Duodenal mucosa (tissue), 2 donors: ENCODE results near the gene POR.

ENCODE experiments used
- H3K27ac ChIP-seq: one replicate; pipeline ENCODE4 v1.7.0; 2013; ENCODE audit warnings: low read depth, low read length
- H3K27me3 ChIP-seq, 2 donors: one replicate each; pipeline ENCODE4 v1.7.0; 2013; ENCODE audit warnings: low read length in 2 of 2, control low read depth in 1 of 2; ENCODE audit not compliant: insufficient read depth in 2 of 2, control insufficient read depth in 1 of 2
- H3K36me3 ChIP-seq, 2 donors: one replicate each; pipeline ENCODE4 v1.7.0; 2013; ENCODE audit warnings: low read length in 2 of 2, control low read depth in 1 of 2; ENCODE audit not compliant: insufficient read depth in 2 of 2, control insufficient read depth in 1 of 2
- H3K4me1 ChIP-seq, 2 donors: one replicate each; pipeline ENCODE4 v1.7.0; 2013; ENCODE audit warnings: low read length in 2 of 2, control low read depth in 1 of 2; ENCODE audit not compliant: insufficient read depth in 2 of 2, control insufficient read depth in 1 of 2
- H3K4me3 ChIP-seq, 2 donors: one replicate each; pipeline ENCODE4 v1.7.0; 2013; ENCODE audit warnings: low read length in 2 of 2, low read depth in 1 of 2
- H3K9ac ChIP-seq, 2 donors: one replicate each; pipeline ENCODE4 v1.7.0; 2013; ENCODE audit warnings: low read length in 2 of 2, low read depth in 1 of 2
- H3K9me3 ChIP-seq, 2 donors: one replicate each; pipeline ENCODE4 v1.7.0; 2013; ENCODE audit warnings: low read length in 2 of 2, control low read depth in 1 of 2; ENCODE audit not compliant: control insufficient read depth in 1 of 2

The POR gene

DNA sequence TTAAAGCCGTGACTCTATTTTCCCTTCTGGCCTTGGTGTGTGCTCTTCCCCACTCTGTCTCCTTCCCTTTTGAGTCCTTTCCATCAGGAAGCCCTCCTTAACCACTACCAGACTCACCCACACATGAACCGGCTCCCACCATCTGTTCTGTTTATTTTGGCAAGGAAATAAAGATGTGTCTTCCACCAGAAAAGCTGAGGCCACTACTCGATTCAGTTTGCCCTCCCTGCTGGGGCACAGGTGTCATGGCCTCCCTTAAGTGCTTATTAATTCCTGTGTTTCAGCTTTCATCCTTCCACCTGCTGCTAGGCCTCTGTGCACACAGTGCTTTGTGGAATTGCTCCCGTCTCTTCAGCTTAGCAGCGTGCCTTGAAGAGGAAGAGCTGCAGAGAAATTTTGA is 16.7 kb downstream of the POR start:
- no peak overlapping the region for H3K9ac ChIP-seq
- H3K9me3 ChIP-seq: no peaks in the 10 kb centered on the region
- peaks cover 0 to 7% of the 10 kb centered on the region in 2 donors for H3K36me3 ChIP-seq
- no peak overlapping the region for H3K27ac ChIP-seq
- H3K4me3 ChIP-seq: no peak overlapping the region
- no peaks in the 10 kb centered on the region for H3K27me3 ChIP-seq
- peaks cover 0 to 6% of the 10 kb centered on the region in 2 donors for H3K4me1 ChIP-seq

DNA sequence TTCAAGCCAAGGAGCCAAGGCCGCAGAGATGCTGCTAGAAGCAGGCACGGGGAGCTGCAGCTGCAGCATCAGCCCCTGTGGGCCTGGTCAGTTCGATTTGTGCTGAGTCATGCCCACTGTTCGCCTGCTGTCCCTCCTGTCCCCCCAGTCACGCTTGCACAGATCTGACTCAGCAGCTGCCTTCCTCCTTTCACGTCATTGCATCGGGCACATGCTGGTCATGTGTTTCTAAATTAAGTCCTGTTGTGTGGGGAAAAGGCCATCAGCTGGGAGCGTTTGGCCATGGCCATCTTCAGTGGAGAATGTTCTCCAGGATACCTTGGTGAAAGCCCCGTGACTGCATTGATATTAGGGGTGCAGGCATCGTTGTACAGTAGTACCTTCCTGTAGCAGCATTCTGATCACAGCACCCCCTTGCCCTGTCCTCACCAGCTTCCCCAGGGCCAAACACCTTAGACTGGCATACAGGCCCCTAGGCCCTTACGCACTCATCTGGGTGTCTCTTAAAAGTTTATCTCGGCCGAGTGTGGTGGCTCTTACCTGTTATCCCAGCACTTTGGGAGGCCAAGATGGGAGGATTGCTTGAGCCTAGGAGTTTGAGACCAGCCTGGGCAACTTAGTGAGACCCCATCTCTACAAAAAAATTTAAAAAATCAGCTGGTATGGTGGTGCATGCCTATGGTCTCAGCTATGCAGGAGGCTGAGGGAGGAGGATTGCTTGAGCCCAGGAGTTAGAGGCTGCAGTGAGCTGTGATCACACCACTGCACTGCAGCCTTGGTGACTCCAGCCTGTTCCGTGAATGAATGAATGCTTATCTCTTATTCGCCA is 23.2 kb downstream of the POR start:
- Histone ChIP-seq H3K27me3 (no peaks in the 10 kb centered on the region), H3K4me3 (no peak overlapping the region), H3K9me3 (no peaks in the 10 kb centered on the region), H3K27ac (no peak overlapping the region), H3K4me1 (peaks cover 0 to 6% of the 10 kb centered on the region in 2 donors), H3K36me3 (peaks cover 0 to 12% of the 10 kb centered on the region in 2 donors), H3K9ac (no peak overlapping the region)

DNA sequence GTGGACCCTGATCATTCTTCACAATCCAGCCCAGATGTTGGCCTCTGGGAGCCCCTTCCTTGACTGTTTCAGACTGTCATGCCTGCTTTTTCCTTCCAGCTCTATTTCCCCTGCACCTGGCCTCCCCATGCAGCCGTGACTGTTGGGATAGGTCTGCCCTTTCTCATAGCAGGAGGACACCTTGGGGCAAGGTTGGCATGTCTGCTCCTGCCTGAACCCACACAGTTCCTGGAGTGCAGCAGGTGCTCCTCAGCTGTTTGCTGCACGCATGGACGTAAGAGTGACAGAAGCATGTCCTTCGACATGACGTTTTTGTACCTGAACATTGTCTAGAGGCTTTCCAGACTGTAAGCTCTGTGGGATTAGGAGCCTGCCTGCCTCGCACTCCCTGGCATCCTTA is 24.0 kb downstream of the POR start:
- peaks cover 5 to 7% of the 10 kb centered on the region in 2 donors for H3K4me1 ChIP-seq
- no peak overlapping the region for H3K27ac ChIP-seq
- H3K9me3 ChIP-seq: no peaks in the 10 kb centered on the region
- no peak overlapping the region for H3K4me3 ChIP-seq
- no peaks in the 10 kb centered on the region for H3K27me3 ChIP-seq
- peaks cover 0 to 12% of the 10 kb centered on the region in 2 donors for H3K36me3 ChIP-seq
- H3K9ac ChIP-seq: no peak overlapping the region

DNA sequence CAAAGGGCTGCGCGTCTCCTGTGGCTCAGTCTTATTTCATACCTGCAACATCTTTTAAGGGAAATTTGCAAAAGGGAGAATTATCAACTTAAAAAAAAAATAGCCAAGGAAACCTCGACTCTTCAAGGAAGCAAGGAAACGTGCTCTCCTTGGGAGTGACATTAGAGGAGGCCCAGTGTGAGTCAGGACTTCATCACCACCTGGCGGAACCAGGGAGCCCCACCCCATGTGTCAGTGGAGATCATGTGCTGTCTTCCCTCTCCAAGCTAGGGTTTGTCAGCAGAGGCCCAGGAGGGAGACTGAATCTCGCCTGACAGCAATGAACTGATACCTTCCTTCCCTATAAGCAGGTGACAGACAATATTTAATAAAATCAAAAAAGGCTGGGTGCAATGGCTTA is 28.9 kb downstream of the POR start:
- Histone ChIP-seq H3K4me1 (peaks cover 32 to 42% of the 10 kb centered on the region in 2 donors), H3K36me3 (peaks cover 4 to 9% of the 10 kb centered on the region in 2 donors), H3K4me3 (no peak overlapping the region), H3K9ac (no peak overlapping the region), H3K27ac (peak overlapping the region; percentile 14), H3K27me3 (no peaks in the 10 kb centered on the region), H3K9me3 (no peaks in the 10 kb centered on the region)

- Histone ChIP-seq H3K36me3 (peaks cover 4 to 6% of the 10 kb centered on the region in 2 donors), H3K4me1 (peaks cover 32 to 42% of the 10 kb centered on the region in 2 donors), H3K4me3 (no peak overlapping the region), H3K27ac (peak overlapping the region; percentile 14), H3K9ac (no peak overlapping the region), H3K27me3 (no peaks in the 10 kb centered on the region), H3K9me3 (no peaks in the 10 kb centered on the region)
Observed at GRCh38 chr7:75944507-75944906, 29.6 kb downstream of the POR start.

DNA sequence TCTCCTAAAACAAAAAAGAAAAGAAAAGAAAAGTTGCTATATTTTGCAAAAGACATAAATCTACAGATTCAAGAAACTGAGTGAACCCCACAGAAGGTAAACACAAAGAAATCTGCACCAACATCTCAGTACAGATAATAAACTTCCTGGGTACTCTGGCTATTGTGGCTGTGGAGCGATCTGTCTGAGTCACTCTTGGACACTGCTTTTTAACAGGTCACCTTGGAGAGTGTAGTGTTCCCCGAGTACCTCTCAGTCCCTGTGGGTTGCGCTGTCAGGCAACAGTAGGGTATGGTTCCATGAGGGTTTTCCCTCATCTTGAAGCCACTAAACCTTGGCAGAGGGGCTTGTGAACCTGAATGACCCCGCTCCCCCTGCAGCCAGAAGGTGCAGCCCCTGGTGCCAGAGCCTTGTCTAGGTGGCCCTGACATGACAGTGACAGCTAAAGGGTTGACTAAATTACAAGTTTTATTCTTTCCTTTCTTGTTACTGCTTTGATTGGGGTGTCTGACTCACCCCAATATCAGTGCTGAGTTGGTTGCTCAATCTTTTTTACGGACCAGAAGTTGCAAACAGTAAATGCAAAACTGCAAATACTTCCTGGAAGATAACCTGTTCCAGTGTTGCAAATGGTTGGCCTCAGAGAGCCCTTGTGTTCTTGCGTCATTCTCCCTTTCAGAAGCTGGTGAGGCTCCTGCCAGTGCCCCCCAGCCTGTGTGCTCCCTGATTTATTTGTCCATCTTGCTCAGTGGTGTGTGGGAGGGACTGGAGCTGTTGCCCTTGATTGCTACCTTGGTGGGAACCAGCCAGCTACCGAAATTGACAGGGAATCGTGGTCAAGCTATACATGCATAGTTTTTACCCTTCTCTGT is 30.6 kb downstream of the POR start:
- Histone ChIP-seq H3K4me1 (peaks cover 35 to 46% of the 10 kb centered on the region in 2 donors), H3K27me3 (no peaks in the 10 kb centered on the region), H3K27ac (peak overlapping the region; percentile 54)

GRCh38 chr7:75946207-75946855 is 31.4 kb downstream of the POR start:
- Histone ChIP-seq H3K9ac (peak overlapping the region in 1 of 2 donors; percentile 7), H3K27ac (peak overlapping the region; percentile 17), H3K4me1 (peaks cover 35 to 46% of the 10 kb centered on the region in 2 donors), H3K9me3 (no peaks in the 10 kb centered on the region), H3K36me3 (peaks cover 4 to 6% of the 10 kb centered on the region in 2 donors), H3K27me3 (no peaks in the 10 kb centered on the region), H3K4me3 (no peak overlapping the region)

More for the DNA sequence above, 30.6 kb downstream of the POR start:
- Histone ChIP-seq H3K9me3 (no peaks in the 10 kb centered on the region), H3K36me3 (peaks cover 4 to 6% of the 10 kb centered on the region in 2 donors), H3K4me3 (no peak overlapping the region), H3K9ac (peak overlapping the region; percentile 16 to 25)

GRCh38 chr7:75948179-75948578 is 33.2 kb downstream of the POR start:
- Histone ChIP-seq H3K9ac (peak overlapping the region in 1 of 2 donors; percentile 6), H3K9me3 (no peaks in the 10 kb centered on the region), H3K36me3 (peaks cover 4 to 6% of the 10 kb centered on the region in 2 donors), H3K27me3 (no peaks in the 10 kb centered on the region), H3K27ac (no peak overlapping the region), H3K4me1 (peaks cover 35 to 46% of the 10 kb centered on the region in 2 donors), H3K4me3 (no peak overlapping the region)

DNA sequence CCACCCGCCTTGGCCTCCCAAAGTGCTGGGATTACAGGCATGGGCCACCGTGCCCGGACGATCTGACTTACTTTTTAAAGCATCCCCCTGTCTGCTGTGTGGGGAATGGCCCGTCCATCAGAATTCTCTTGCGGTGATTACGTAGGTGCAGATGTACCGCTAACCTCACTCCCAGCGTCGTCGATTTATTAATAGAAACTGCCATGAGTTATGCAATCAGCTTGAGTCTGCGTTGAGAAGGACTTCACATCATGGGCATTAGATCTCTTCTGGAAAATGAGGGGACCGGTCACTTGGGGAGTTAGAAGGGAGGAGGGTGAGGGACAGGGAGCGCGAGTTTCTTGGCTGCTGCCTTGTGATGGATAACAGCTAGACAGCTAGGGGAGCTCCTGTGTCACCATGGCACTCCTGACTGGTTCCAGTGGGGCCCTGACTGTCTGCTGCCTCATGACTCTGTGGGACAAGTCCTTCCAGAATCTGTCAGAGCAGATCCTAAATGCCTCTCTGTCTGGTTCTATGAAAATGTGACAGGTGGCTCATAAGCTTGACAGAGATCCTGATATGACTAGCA is 35.2 kb downstream of the POR start:
- H3K4me1 ChIP-seq: peaks cover 17 to 34% of the 10 kb centered on the region in 2 donors
- no peak overlapping the region for H3K27ac ChIP-seq
- H3K27me3 ChIP-seq: no peaks in the 10 kb centered on the region
- no peak overlapping the region for H3K9ac ChIP-seq
- H3K9me3 ChIP-seq: no peaks in the 10 kb centered on the region
- no peak overlapping the region for H3K4me3 ChIP-seq
- peaks cover 5 to 19% of the 10 kb centered on the region in 2 donors for H3K36me3 ChIP-seq
